ENCODE data around the gene LTF.

Gene LTF

GRCh38 chr3:46386205-46386604, 78.5 kb downstream of the LTF start:
- no peak overlapping the region for H3K27ac Mint-ChIP-seq
- DNase-seq: no peak

More at GRCh38 chr3:46386205-46386604, 78.5 kb downstream of the LTF start:
- peak; percentile 66 for ATAC-seq
- Mint-ChIP-seq H3K9me3 (no peaks in the 10 kb centered on the region), H3K4me3 (no peak overlapping the region), H3K4me1 (peaks cover 31% of the 10 kb centered on the region), H3K27me3 (no peaks in the 10 kb centered on the region)

All from stimulated activated naive CD8-positive, alpha-beta T cell treated with anti-CD3 and anti-CD28 coated beads, Interleukin-15, amount 100 ng/mL, for 72 hours (primary cell).